LNCAP (cell line): ENCODE measurements around the gene RALGDS.

Experiments
- CTCF ChIP-seq: fragments of 450-650 bp; IDR thresholded peaks from 2 replicates; pipeline ENCODE4 v1.5.1; 2017; ENCODE audit warnings: mild to moderate bottlenecking

The RALGDS gene

DNA sequence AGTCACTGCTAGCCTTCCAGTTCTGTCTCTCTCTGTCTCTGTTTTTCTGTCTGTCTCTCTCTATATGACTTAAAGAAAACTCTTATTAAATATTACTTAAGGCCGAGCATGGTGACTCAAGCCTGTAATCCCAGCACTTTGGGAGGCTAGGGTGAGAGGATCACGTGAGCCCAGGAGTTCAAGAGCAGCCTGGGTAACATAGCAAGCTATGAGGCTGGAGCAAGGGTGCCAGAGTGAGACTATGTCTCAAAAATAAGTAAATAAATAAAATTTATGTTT lies 44.4 kb upstream of the RALGDS start:
- no peak for TF ChIP-seq CTCF

DNA sequence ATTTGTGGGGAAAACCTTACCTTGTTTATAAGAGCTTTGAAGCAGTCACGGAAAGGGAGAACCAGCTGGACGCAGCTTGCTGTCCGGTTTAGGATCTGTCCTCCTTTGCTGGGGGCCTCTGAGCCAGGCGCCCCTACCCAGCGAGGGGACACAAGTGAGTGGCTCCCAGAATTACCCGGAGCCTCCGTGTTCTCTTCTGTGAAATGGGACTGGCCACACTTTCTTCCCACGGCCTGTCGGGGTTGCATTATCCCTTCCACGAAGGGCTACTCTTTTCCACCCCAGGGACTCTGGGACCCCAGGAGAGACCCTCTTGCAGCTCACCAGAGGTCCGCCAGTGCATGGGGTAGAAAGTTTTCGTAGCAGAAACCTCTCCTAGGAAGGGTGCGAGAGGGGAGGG lies 43.2 kb upstream of the RALGDS start:
- no peak for TF ChIP-seq CTCF

- no peak for TF ChIP-seq CTCF
Measured at GRCh38 chr9:133163504-133164172, 42.6 kb upstream of the RALGDS start, which contains the start of gene GBGT1. TSS of gene GBGT1 (minus strand) at chr9:133163914. CDS start at chr9:133162412, 1,502 bp downstream.

DNA sequence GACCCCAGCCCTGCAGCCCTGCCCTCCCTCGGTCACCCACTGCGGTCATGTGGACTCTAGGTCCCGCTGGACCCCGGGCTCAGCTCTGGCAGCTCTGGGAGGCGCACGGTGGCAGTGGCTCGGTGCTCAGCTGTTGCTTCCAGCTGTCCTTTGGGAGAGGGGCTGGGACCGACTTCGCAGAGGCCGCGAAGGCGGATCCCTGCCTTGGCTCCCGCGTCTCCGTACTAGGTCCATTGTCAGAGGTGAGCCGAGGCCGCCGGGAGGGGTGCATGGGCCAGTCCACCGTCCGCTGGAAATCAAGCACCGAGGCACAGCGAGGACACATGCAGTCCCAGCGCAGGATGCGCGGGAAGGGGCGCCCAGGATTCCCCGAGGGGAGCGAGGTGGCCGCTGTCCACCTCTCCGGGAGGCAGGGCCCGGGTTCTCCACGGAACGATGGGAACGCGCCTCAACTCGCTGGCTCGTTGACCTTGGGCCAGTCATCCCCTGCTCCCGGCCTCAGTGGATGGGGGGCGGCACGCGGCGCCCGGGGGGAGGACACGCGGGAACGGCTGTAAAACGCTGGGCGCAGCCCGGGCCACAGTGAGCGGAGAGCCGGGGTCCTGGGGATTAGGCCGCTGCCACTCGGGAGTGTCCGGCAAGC lies 41.9 kb upstream of the RALGDS start:
- no peak for TF ChIP-seq CTCF

DNA sequence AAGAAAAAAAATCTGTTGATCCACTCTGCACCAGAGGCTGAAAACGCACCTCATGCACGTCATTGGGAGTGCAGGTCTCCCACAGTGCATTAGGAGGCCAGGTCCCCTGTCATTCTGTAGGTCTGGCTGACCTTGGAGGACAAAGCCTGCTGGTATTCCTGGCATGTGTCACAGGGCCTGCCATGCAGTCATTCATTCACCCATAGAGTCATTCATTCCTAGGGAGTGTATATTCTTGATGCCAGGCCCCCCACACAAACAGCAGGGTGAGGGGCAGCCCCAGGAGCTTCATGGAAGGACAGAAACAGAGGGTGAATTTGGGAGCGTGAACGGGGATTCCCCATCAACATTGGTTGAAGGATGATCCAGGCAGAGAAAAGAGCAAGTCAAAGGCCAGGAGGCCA lies 40.5 kb upstream of the RALGDS start:
- TF ChIP-seq CTCF = no peak

DNA sequence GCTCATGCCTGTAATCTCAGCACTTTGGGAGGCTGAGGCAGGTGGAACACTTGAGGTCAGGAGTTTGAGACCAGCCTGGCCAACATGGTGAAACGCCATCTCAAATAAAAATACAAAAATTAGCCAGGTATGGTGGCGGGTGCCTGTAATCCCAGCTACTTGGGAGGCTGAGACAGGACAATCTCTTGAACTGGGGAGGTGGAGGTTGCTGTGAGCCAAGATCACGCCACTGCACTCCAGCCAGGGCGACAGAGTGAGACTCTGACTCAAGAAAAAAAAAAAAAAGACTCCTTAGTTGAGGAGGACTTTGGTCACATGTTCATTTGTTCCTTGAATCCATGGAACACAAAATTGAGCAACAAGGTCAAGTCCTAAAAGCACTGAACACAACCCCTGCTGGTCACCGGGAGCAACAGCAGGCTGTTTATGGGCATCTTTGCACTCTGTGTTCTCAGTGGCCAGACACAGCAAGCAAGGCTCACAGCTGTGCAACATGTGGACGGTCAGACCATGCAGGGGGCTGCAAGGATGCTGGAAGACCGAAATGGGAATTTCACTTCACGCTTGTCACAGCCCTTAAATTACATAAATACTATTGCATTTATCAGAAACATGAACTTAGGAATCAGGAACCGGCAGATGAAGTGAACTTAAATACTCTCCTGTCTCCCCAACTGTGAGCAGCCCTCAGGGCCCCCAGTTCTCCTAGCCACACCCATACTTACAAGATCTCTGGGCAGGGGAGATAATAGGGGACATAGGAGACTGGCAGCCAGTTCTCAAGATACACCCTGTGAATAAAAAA lies 39.9 kb upstream of the RALGDS start:
- TF ChIP-seq CTCF = peak; percentile 80

DNA sequence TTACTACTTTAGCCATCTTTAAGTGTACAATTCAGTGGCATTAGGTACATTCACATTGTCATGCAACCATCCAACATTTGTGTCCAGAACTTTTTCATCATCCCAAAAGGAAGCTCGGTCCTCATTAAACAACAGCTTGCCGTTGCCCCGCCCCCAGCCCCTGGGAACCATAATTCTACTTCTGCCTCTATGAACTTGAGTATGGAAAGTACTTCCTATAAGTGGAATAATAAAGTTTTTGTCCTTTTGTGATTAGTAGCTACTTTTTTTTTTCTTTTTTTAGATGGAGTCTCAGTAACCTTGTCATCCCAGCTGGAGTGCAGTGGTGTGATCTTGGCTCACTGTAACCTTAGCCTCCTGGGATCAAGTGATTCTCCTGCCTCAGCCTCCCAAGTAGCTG lies 37.7 kb upstream of the RALGDS start:
- TF ChIP-seq CTCF = no peak
